ENCODE measurements around the gene MYH3.

DNA sequence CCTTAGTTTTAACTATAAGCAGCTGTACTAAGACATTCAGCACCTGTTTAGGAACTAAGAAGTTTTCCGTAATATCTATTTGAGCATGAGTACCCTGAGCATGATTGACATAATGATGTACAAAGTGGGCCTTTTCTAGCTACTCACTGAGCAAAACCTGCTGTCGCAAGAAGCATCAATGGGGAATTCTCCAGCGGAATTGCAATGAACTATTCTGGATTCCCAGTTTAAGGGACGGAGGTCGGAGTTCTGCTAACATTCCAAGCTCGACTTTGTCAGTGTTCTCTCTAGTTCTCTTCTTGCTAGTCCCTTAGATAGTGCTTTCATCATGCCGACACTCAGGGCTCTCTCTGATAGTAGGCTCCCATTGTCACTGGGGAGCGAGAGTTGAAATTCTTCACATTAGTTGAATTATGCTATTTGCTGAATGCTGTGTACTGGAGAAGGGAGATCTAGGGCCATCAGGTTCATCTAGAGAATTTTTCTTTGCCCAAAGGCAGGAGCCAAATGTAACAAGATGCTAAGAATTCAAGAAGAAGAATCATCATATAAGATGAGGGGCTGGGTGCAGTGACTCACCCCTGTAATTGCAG is 67.5 kb downstream of the MYH3 start:
- TF ChIP-seq CTCF (IDR thresholded peaks at IDR 0.05; ENCODE audit: insufficient read depth, low read length) (no peak), GABPA (IDR thresholded peaks at IDR 0.05; ENCODE audit: low read depth) (no peak), REST (IDR thresholded peaks at IDR 0.05; ENCODE audit: insufficient replicate concordance, low read depth) (no peak), POLR2AphosphoS5 (IDR thresholded peaks at IDR 0.05; ENCODE audit: low read depth) (no peak)
